H1 (cell line): ENCODE data around the gene LARP1. TPM values are rescaled to one million over a fixed set of nuclear protein-coding genes. Genes with fewer than 3 reads are reported as not detected.

ENCODE experiments used
- CTCF ChIA-PET: fragments of 300-600 bp; sonication (Branson Sonifier 250); formaldehyde crosslinking; loops from one replicate; lab custom pipeline; 2021; ENCODE audit not compliant: partially characterized antibody; lab: Charles Lee
- POLR2A ChIA-PET: fragments of 300-600 bp; sonication (Branson Sonifier 250); formaldehyde crosslinking; loops from one replicate; lab custom pipeline; 2021; ENCODE audit warnings: inconsistent platforms; ENCODE audit not compliant: partially characterized antibody; lab: Charles Lee
- DNase-seq, 2 experiments: peaks; one replicate each; pipeline versions ENCODE4 v3.0.0 to v3.0.0-alpha.2; 2010 to 2022; ENCODE audit warnings: low spot score in 2 of 2, low read depth in 1 of 2, mixed read lengths in 1 of 2
- FAIRE-seq: peaks from 2 replicates; lab custom pipeline; 2011; peaks lifted over from hg19 to GRCh38; lab: Jason Lieb, UNC
- H2AFZ ChIP-seq: 2 replicates; pipeline ENCODE4 v1.8.1; 2012; ENCODE audit warnings: low read length, inconsistent platforms
- H2AK5ac ChIP-seq: 2 replicates; pipeline ENCODE4 v1.6.1; 2013; ENCODE audit warnings: low read depth, low read length
- H2BK120ac ChIP-seq: replicated peaks from 2 replicates; pipeline ENCODE3; 2013; ENCODE audit warnings: low read depth, low read length, inconsistent platforms
- H2BK12ac ChIP-seq: 2 replicates; pipeline ENCODE4 v1.6.1; 2013; ENCODE audit warnings: low read depth, low read length
- H2BK15ac ChIP-seq: 2 replicates; pipeline ENCODE4 v1.6.1; 2013; ENCODE audit warnings: low read length
- H2BK20ac ChIP-seq: 2 replicates; pipeline ENCODE4 v1.6.1; 2013; ENCODE audit warnings: low read length
- H2BK5ac ChIP-seq: 2 replicates; pipeline ENCODE4 v1.6.1; 2013; ENCODE audit warnings: low read depth, low read length
- H3K14ac ChIP-seq: 2 replicates; pipeline ENCODE4 v1.6.1; 2013; ENCODE audit warnings: inconsistent platforms; ENCODE audit not compliant: insufficient read length
- H3K18ac ChIP-seq: 2 replicates; pipeline ENCODE4 v1.6.1; 2013; ENCODE audit warnings: low read length; ENCODE audit errors: extremely low read depth
- H3K23ac ChIP-seq: 2 replicates; pipeline ENCODE4 v1.6.1; 2013; ENCODE audit warnings: inconsistent platforms; ENCODE audit not compliant: insufficient read length
- H3K23me2 ChIP-seq: 2 replicates; pipeline ENCODE4 v1.6.1; 2013; ENCODE audit warnings: low read depth, low read length
- H3K27ac ChIP-seq: 2 replicates; pipeline ENCODE4 v1.6.1; 2011; ENCODE audit warnings: low read depth, low read length, inconsistent platforms
- H3K27me3 ChIP-seq, 4 experiments: replicated peaks in 1 of 4; 1 replicate in 1 of 4; 2 replicates in 3 of 4; pipeline versions ENCODE4 v1.6.1 to v1.8.1; 2011 to 2013; ENCODE audit warnings: low read length in 3 of 4, mild to moderate bottlenecking in 3 of 4, inconsistent platforms in 2 of 4, mixed read lengths in 2 of 4, moderate library complexity in 1 of 4; ENCODE audit not compliant: control insufficient read depth in 3 of 4, insufficient read depth in 3 of 4; ENCODE audit errors: extremely low read depth in 1 of 4
- H3K36me3 ChIP-seq, 4 experiments: 2 replicates each; pipeline versions ENCODE4 v1.6.1 to v1.8.1; 2011 to 2013; ENCODE audit warnings: mild to moderate bottlenecking in 4 of 4, low read length in 3 of 4, moderate library complexity in 2 of 4, control low read depth in 1 of 4, inconsistent platforms in 1 of 4; ENCODE audit not compliant: insufficient read depth in 4 of 4, control insufficient read depth in 2 of 4
- H3K4ac ChIP-seq: replicated peaks from 2 replicates; pipeline ENCODE3; 2013; ENCODE audit warnings: low read length, low read depth, mixed read lengths, inconsistent platforms; ENCODE audit not compliant: insufficient read length
- H3K4me1 ChIP-seq, 4 experiments: replicated peaks in 1 of 4; 1 replicate in 1 of 4; 2 replicates in 3 of 4; pipeline versions ENCODE4 v1.6.1 to v1.8.1; 2011 to 2013; ENCODE audit warnings: low read length in 3 of 4, inconsistent platforms in 2 of 4, mixed read lengths in 1 of 4; ENCODE audit not compliant: insufficient read depth in 4 of 4, control insufficient read depth in 3 of 4
- H3K4me2 ChIP-seq, 2 experiments: 2 replicates each; pipeline versions ENCODE4 v1.6.1 to v1.8.1; 2011 to 2013; ENCODE audit warnings: low read depth in 2 of 2, low read length in 2 of 2, control low read depth in 1 of 2, inconsistent platforms in 1 of 2, mild to moderate bottlenecking in 1 of 2; ENCODE audit not compliant: insufficient read depth in 1 of 2
- H3K4me3 ChIP-seq, 4 experiments: fragments of 200-600, 300-600 bp in 1 of 4; sonication (generic), shearing (Covaris generic), sonication (Bioruptor Twin) in 1 of 4; 2 replicates each; pipeline versions ENCODE4 v1.5.1 to v1.8.1; 2011 to 2016; ENCODE audit warnings: low read length in 4 of 4, low read depth in 3 of 4, control low read depth in 2 of 4, inconsistent platforms in 2 of 4, mild to moderate bottlenecking in 2 of 4, mixed read lengths in 1 of 4, moderate library complexity in 1 of 4; ENCODE audit not compliant: insufficient read depth in 2 of 4; ENCODE audit errors: extremely low read depth in 1 of 4
- H3K56ac ChIP-seq: replicated peaks from 2 replicates; pipeline ENCODE3; 2013; ENCODE audit warnings: low read depth, mild to moderate bottlenecking, mixed read lengths, low read length, inconsistent platforms; ENCODE audit not compliant: insufficient read length
- H3K79me1 ChIP-seq: 2 replicates; pipeline ENCODE4 v1.6.1; 2013; ENCODE audit warnings: low read depth, low read length, control low read depth
- H3K79me2 ChIP-seq, 2 experiments: 2 replicates each; pipeline versions ENCODE4 v1.6.1 to v1.8.1; 2012 to 2013; ENCODE audit warnings: low read length in 2 of 2, mild to moderate bottlenecking in 2 of 2, inconsistent platforms in 1 of 2; ENCODE audit not compliant: insufficient read depth in 2 of 2, control insufficient read depth in 1 of 2
- H3K9ac ChIP-seq, 4 experiments: replicated peaks in 1 of 4; 1 replicate in 1 of 4; 2 replicates in 3 of 4; pipeline versions ENCODE4 v1.6.1 to v1.8.1; 2011 to 2013; ENCODE audit warnings: low read depth in 3 of 4, low read length in 3 of 4, control low read depth in 2 of 4, mild to moderate bottlenecking in 2 of 4, moderate library complexity in 2 of 4, inconsistent platforms in 1 of 4; ENCODE audit errors: extremely low read depth in 1 of 4
- H3K9me3 ChIP-seq, 2 experiments: 2 replicates each; pipeline versions ENCODE4 v1.6.1 to v1.8.1; 2012 to 2013; ENCODE audit warnings: mild to moderate bottlenecking in 2 of 2, moderate library complexity in 2 of 2, control low read depth in 1 of 2, inconsistent platforms in 1 of 2, low read depth in 1 of 2, low read length in 1 of 2, mixed read lengths in 1 of 2; ENCODE audit not compliant: insufficient read depth in 2 of 2
- H4K20me1 ChIP-seq, 2 experiments: replicated peaks in 1 of 2; 2 replicates each; pipeline versions ENCODE3 to v1.8.1; 2011 to 2013; ENCODE audit warnings: inconsistent platforms in 2 of 2, low read length in 2 of 2, mild to moderate bottlenecking in 1 of 2; ENCODE audit not compliant: insufficient read depth in 2 of 2, control insufficient read depth in 1 of 2
- H4K5ac ChIP-seq: 2 replicates; pipeline ENCODE4 v1.6.1; 2013; ENCODE audit warnings: low read length, low read depth, mixed read lengths, inconsistent platforms; ENCODE audit not compliant: insufficient read length
- H4K8ac ChIP-seq: 2 replicates; pipeline ENCODE4 v1.8.0; 2013; ENCODE audit warnings: mild to moderate bottlenecking, moderate library complexity, low read length, inconsistent platforms; ENCODE audit not compliant: insufficient read depth; ENCODE audit errors: extremely low read depth
- H4K91ac ChIP-seq: replicated peaks from 2 replicates; pipeline ENCODE3; 2013; ENCODE audit warnings: low read length, mixed read lengths, inconsistent platforms; ENCODE audit not compliant: insufficient read length
- ATF2 ChIP-seq: IDR thresholded peaks from 2 replicates; pipeline ENCODE4 v1.6.1; 2012; ENCODE audit warnings: low read length, inconsistent platforms
- CREB1 ChIP-seq: IDR thresholded peaks from 2 replicates; pipeline ENCODE4 v1.6.1; 2012; ENCODE audit warnings: inconsistent platforms
- CTBP2 ChIP-seq: IDR thresholded peaks from 2 replicates; pipeline ENCODE4 v1.7.0; 2011; ENCODE audit warnings: borderline replicate concordance, mild to moderate bottlenecking, moderate library complexity, mixed read lengths, low read length; ENCODE audit not compliant: insufficient read depth, insufficient read length
- HDAC6 ChIP-seq: IDR thresholded peaks from one replicate; pipeline ENCODE4 v1.7.1; 2012; ENCODE audit warnings: low read depth, mild to moderate bottlenecking, inconsistent platforms, low read length, moderate library complexity
- JUND ChIP-seq: IDR thresholded peaks from 2 replicates; pipeline ENCODE4 v1.6.1; 2011; ENCODE audit warnings: mild to moderate bottlenecking, improper control_type of control experiment, low read length
- KDM1A ChIP-seq: fragments of 200-600, 300-600 bp; sonication (generic); IDR thresholded peaks from 2 replicates; pipeline ENCODE4 v1.7.1; 2016; ENCODE audit warnings: mild to moderate bottlenecking, low read length, borderline replicate concordance
- POU5F1 ChIP-seq: IDR thresholded peaks from 2 replicates; pipeline ENCODE4 v1.6.1; 2011; ENCODE audit warnings: low read depth, mild to moderate bottlenecking, low read length, moderate library complexity
- RNF2 ChIP-seq: fragments of 200-900, 300-1000 bp; sonication (generic); IDR thresholded peaks from 2 replicates; pipeline ENCODE4 v1.7.1; 2016; ENCODE audit warnings: borderline replicate concordance, low read depth, mild to moderate bottlenecking, antibody characterized with exemption, low read length; ENCODE audit not compliant: poor library complexity, severe bottlenecking; ENCODE audit errors: missing control alignments
- SP1 ChIP-seq: IDR thresholded peaks from 2 replicates; pipeline ENCODE4 v1.6.1; 2011; ENCODE audit warnings: low read depth, low read length
- SP4 ChIP-seq: IDR thresholded peaks from 2 replicates; pipeline ENCODE4 v1.6.1; 2012; ENCODE audit warnings: low read length, inconsistent platforms
- ZNF274 ChIP-seq: IDR thresholded peaks from 2 replicates; pipeline ENCODE4 v1.7.0; 2012; ENCODE audit warnings: low read length, borderline replicate concordance; ENCODE audit errors: extremely low read depth
- WGBS, 2 experiments: shearing (Covaris generic) in 1 of 2; methylation state at CpG; one replicate each; pipeline versions ENCODE4 v1.1.6 to v1.1.7; 2013 to 2015; ENCODE audit warnings: low lambda C conversion rate in 2 of 2, mixed read lengths in 2 of 2, inconsistent platforms in 1 of 2, low coverage in 1 of 2, missing lambda C conversion rate in 1 of 2; ENCODE audit not compliant: insufficient replicate concordance in 2 of 2, insufficient coverage in 1 of 2, insufficient read length in 1 of 2; ENCODE audit errors: extremely low coverage in 1 of 2, missing lambda C conversion rate in 1 of 2; 5-methylcytosine and 5-hydroxymethylcytosine counted together
- polyA plus RNA-seq, 7 experiments: library from polyadenylated mRNA; depleted of rRNA in 3 of 7; stranded (reverse) in 5 of 7; unstranded in 2 of 7; fragments of >200 nt in 5 of 7; fragments of 200-250 nt in 2 of 7; gene quantifications; 1 replicate in 5 of 7; 2 replicates in 1 of 7; 4 replicates in 1 of 7; pipeline versions ENCODE4 v1.2.1 to v1.2.3, GENCODE V29; 2011 to 2013; ENCODE audit warnings: missing spikeins in 2 of 7, mixed read lengths in 2 of 7
- total RNA-seq: library from RNA; stranded (reverse); fragmentation: NEBNext Ultra II Directional; extraction: Animal tissue kit (Norgen Biotek cat#: 25700); gene quantifications from 2 replicates; pipeline ENCODE4 v1.2.1, GENCODE V29; 2021
- TF ChIP-seq, protein P1 (sequence below): IDR thresholded peaks from 2 replicates; pipeline ENCODE4 v1.6.1; 2012; ENCODE audit warnings: inconsistent platforms

LARP1 gene
- total and polyA plus RNA-seq, 2 of the 8 experiments (the other 6 are each of a cell fraction or from before 2014, with no cell fraction given): 106 to 422 TPM

DNA sequence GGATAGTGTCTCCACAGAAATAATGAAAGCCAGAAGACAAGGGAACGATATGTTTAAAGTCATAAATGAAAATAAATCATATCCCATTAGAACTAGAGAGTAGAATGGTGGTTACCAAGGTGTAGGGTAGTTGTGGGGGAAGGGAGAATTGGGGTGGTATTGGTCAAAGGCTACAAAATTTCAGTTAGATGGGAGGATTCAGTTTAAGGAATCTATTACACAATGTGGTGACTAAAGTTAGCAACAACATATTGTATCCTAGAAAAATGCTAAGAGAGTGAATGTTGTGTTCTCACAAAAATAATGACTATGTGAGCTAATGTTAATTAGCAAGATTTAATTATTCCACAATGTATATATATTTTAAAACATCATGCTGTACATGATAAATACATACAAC is 27.8 kb upstream of the LARP1 start:
- Histone ChIP-seq H3K9ac (no peak overlapping the region), H3K27ac (no peak overlapping the region), H2BK120ac (no peak overlapping the region), H3K4me1 (peaks cover 0 to 9% (median 3%) of the 10 kb centered on the region in 4 experiments), H3K23ac (no peak overlapping the region), H2BK20ac (no peak overlapping the region), H3K36me3 (peaks cover 0 to 2% (median 0%) of the 10 kb centered on the region in 4 experiments; a peak in 1 of 8 replicates), H2AFZ (no peak overlapping the region), H3K79me1 (no peaks in the 10 kb centered on the region; the same call in 1 of the 2 replicates), H3K79me2 (peaks cover 0 to 7% of the 10 kb centered on the region in 2 experiments; a peak in 2 of 4 replicates), H2AK5ac (no peak overlapping the region), H2BK15ac (no peak overlapping the region), H3K9me3 (no peaks in the 10 kb centered on the region), H3K23me2 (no peaks in the 10 kb centered on the region), H3K27me3 (no peaks in the 10 kb centered on the region), H4K20me1 (peaks cover 0 to under 1% of the 10 kb centered on the region in 2 experiments), H3K56ac (no peak overlapping the region), H3K18ac (no peak overlapping the region), H2BK5ac (no peak overlapping the region), H3K14ac (no peak overlapping the region), H4K8ac (no peak overlapping the region), H3K4me3 (no peak overlapping the region), H3K4me2 (no peak overlapping the region), H4K5ac (no peak overlapping the region), H2BK12ac (no peak overlapping the region), H3K4ac (no peak overlapping the region), H4K91ac (no peak overlapping the region)
- WGBS, 2 experiments: 95% methylated on average over 1 of the region's 1 CpG; no CpG with 5 or more reads in 1 of the 2 experiments
- ChIA-PET CTCF (no interaction called here), POLR2A (interaction anchor here (2.4 kb wide), 1 partner anchor 14 kb away, joined by 6 read pairs; no protein-coding TSS in a partner anchor)
- DNase-seq (no peak), FAIRE-seq (no peak)
- no peak for TF ChIP-seq POU5F1
- TF ChIP-seq HDAC6: no peak
- TF ChIP-seq ZNF274: no peak
- TF ChIP-seq CTBP2: no peak
- no peak for TF ChIP-seq ATF2
- TF ChIP-seq KDM1A: no peak
- no peak for TF ChIP-seq CREB1
- no peak for TF ChIP-seq RNF2
- TF ChIP-seq, protein P1, sequence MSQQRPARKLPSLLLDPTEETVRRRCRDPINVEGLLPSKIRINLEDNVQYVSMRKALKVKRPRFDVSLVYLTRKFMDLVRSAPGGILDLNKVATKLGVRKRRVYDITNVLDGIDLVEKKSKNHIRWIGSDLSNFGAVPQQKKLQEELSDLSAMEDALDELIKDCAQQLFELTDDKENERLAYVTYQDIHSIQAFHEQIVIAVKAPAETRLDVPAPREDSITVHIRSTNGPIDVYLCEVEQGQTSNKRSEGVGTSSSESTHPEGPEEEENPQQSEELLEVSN: no peak
- no peak for TF ChIP-seq SP1
- no peak for TF ChIP-seq JUND
- no peak for TF ChIP-seq SP4
